Sigmoid colon (tissue), 4 donors: ENCODE data around the gene ZBED5.

Experiments used
- CTCF ChIP-seq, 4 experiments: fragments of 450-650 bp in 3 of 4; fragments of 200-600 bp in 1 of 4; IDR thresholded peaks; one replicate each; pipeline ENCODE4 v1.5.1; 2016 to 2019; ENCODE audit warnings: antibody characterized with exemption in 4 of 4, mild to moderate bottlenecking in 3 of 4, moderate library complexity in 2 of 4
- POLR2A ChIP-seq, 2 donors: fragments of 450-650 bp; IDR thresholded peaks; one replicate each; pipeline ENCODE4 v1.6.1; 2016; ENCODE audit warnings: antibody characterized with exemption in 2 of 2, mild to moderate bottlenecking in 2 of 2, moderate library complexity in 2 of 2
- POLR2AphosphoS5 ChIP-seq, 4 donors: sonication (generic); formaldehyde crosslinking; IDR thresholded peaks; one replicate each; pipeline ENCODE4 v1.6.1; 2017; ENCODE audit warnings: antibody characterized with exemption in 4 of 4

DNA sequence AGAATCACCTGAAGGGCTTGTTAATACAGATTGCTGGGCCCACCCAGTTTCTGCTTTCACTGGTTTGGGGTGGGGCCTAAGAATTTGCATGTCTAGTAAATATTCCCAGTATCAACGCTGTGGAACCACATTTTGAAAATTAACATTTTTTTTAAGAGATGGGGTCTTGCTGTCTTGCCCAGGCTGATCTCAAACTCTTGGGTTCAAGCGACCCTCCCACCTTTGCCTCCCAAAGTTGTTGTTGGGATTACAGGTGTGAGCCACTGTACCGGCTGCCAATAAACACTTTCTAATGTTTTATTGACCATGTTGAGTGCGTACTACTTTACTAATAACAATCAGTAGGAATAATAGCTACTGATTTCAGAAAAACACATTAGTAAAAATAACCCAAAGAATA lies 51.6 kb downstream of the ZBED5 start:
- TF ChIP-seq CTCF (IDR thresholded peaks at IDR 0.05): no peak
- no peak for TF ChIP-seq POLR2A (IDR thresholded peaks at IDR 0.05)
- no peak for TF ChIP-seq POLR2AphosphoS5 (IDR thresholded peaks at IDR 0.05)
